Activated naive CD4-positive, alpha-beta T cell treated with anti-CD3 and anti-CD28 coated beads, Interleukin-2, amount 50 U/mL, for 72 hours (primary cell): Measurements from ENCODE around the gene UPF1. TPM values are rescaled to one million over a fixed set of nuclear protein-coding genes. Genes with fewer than 3 reads are reported as not detected.
"Not testable (repeated sequence)": the region's sequence is repeated elsewhere in the genome, so short reads cannot be mapped to it uniquely, and the experiment has no call there.

Experiments
- ATAC-seq, 2 donors: fragments of 150-1000 bp; cut with Tn5 transposase; 2 replicates each; pipeline ENCODE4 v1.10.0; 2021; ENCODE audit warnings: mild to moderate bottlenecking in 2 of 2, moderate library complexity in 2 of 2
- DNase-seq, 2 donors: peaks; one replicate each; pipeline ENCODE4 v3.0.0; 2021 to 2022; ENCODE audit warnings: low spot score in 2 of 2
- H3K27ac Mint-ChIP-seq, 2 donors: one replicate each; pipeline ENCODE4 v1.8.0; 2022; ENCODE audit warnings: mild to moderate bottlenecking in 2 of 2, mixed read lengths in 2 of 2
- H3K36me3 Mint-ChIP-seq, 2 donors: one replicate each; pipeline ENCODE4 v1.8.0; 2022; ENCODE audit warnings: mixed read lengths in 2 of 2
- H3K9me3 Mint-ChIP-seq, 2 donors: one replicate each; pipeline ENCODE4 v1.8.0; 2022; ENCODE audit warnings: mixed read lengths in 2 of 2
- total RNA-seq, 2 donors: library from RNA; stranded (reverse); gene quantifications; one replicate each; pipeline ENCODE4 v1.2.3, GENCODE V29; 2022

The UPF1 gene
- total RNA-seq, 2 donors from 2014 or later: 81.6 to 109 TPM

- ATAC-seq (no peak), DNase-seq (no peak)
- H3K9me3 Mint-ChIP-seq: no peaks in the 10 kb centered on the region
- H3K27ac Mint-ChIP-seq: no peak overlapping the region
- H3K36me3 Mint-ChIP-seq: peaks cover 12% of the 10 kb centered on the region in 2 donors
Measured at GRCh38 chr19:18908917-18909619, 77.3 kb downstream of the UPF1 start.

GRCh38 chr19:18910010-18910409 is 78.3 kb downstream of the UPF1 start:
- DNase-seq: no peak
- Mint-ChIP-seq H3K27ac (peak overlapping the region in 1 of 2 donors; percentile 88), H3K9me3 (no peaks in the 10 kb centered on the region), H3K36me3 (peaks cover 12% of the 10 kb centered on the region in 2 donors)
- ATAC-seq: no peak

DNA sequence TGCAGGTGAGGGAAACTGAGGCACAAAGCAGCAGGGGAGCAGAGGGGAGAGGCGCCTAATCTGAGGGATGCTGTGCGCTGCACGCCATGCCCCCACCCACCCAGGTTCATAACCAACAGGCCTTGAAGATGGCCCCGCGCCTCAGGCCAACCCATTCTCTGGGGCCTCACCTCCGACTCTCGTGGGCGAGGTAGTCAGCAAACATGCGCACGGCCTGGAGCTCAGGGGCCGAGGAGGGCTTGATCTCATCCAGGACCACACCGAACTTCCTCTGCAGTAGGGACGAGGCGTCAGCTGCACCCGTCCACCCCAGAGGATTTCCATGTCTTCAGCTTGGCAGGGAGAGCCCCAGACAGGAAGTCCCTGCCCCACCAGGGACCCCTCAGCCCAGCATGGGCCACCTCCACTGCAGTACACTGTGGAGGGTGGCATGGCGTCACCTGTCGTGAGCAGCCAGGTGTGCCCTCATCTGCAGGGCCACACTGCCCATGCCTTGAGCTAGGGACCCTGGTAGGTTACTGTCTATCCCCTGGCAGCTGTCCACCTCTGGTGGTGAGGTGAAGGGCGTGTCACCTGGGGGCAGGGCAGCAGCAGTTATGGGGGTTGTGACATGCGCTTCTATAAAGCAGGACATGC is 79.2 kb downstream of the UPF1 start:
- no peak for DNase-seq
- Mint-ChIP-seq H3K27ac (no peak overlapping the region), H3K36me3 (peaks cover 12 to 14% of the 10 kb centered on the region in 2 donors), H3K9me3 (no peaks in the 10 kb centered on the region)
- ATAC-seq: no peak

DNA sequence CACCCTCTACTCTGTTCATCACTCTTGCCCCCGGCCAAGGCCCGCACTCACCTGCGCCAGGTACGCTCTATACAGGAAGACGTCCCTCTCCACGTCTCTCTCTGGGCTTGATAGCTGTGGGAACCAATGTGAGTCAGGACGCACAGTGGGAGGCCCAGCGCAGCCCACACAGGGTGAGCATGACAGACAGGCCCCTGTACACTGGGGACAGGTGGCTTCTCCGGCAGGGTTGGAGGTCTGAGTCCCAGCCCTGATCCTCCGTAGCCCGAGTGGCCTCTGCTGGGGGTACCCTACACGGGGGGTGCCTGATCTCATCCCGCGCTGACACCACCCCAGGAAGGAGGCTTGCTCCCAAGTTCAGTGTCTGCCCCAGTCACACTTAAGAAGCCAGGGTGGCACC is 81.2 kb downstream of the UPF1 start:
- H3K9me3 Mint-ChIP-seq: no peaks in the 10 kb centered on the region
- ATAC-seq: peak in 1 of 2 donors; percentile 8
- no peak overlapping the region for H3K27ac Mint-ChIP-seq
- DNase-seq: no peak
- peaks cover 12 to 23% of the 10 kb centered on the region in 2 donors for H3K36me3 Mint-ChIP-seq

GRCh38 chr19:18913466-18913865 is 81.7 kb downstream of the UPF1 start:
- DNase-seq (no peak), ATAC-seq (peak in 1 of 2 donors; percentile 11)
- H3K36me3 Mint-ChIP-seq: peaks cover 14 to 25% of the 10 kb centered on the region in 2 donors
- H3K27ac Mint-ChIP-seq: peak overlapping the region in 1 of 2 donors; percentile 46
- no peaks in the 10 kb centered on the region for H3K9me3 Mint-ChIP-seq

- DNase-seq (no peak), ATAC-seq (no peak)
- peaks cover 23 to 37% of the 10 kb centered on the region in 2 donors for H3K36me3 Mint-ChIP-seq
- H3K27ac Mint-ChIP-seq: peak overlapping the region; percentile 20 to 32
- no peaks in the 10 kb centered on the region for H3K9me3 Mint-ChIP-seq
Measured at GRCh38 chr19:18915639-18916038, 83.9 kb downstream of the UPF1 start.

DNA sequence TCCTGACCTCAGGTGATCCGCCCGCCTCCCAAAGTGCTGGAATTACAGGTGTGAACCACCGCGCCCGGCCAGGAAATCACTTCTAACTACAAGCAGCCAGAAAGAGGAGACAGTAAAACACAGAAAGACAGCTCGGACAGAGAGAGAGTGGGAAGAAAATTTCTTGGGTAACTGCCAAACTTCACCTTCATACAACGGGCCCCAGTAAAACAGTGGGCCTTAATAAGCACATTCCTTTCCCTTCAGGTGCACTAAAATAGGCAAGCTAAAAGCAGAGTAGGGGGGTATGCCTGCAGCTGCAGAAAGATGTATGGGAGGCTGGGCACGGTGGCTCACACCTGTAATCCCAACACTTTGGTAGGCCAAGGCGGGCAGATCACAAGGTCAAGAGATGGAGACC is 85.8 kb downstream of the UPF1 start:
- not testable (repeated sequence) for DNase-seq, ATAC-seq, H3K9me3 Mint-ChIP-seq
- Mint-ChIP-seq H3K36me3 (peaks cover 23 to 35% of the 10 kb centered on the region in 2 donors), H3K27ac (peak overlapping the region; percentile 31 to 93)

Other genes with a start within 250 kb of the UPF1 start
- gene REX1BD, start 243.2 kb upstream of the UPF1 start, total RNA-seq: 10 to 100 TPM; 25.2 to 64.0 TPM
- gene CRLF1, start 225.2 kb upstream of the UPF1 start, total RNA-seq: not detected
- under 1 TPM in 1 of 2 donors, not detected in 1; 0.64 TPM for gene TMEM59L, start 219.1 kb upstream of the UPF1 start, total RNA-seq
- 10 to 100 TPM in 1 of 2 donors, 1 to 10 TPM in 1; 9.2 to 13.5 TPM for gene KLHL26, start 194.9 kb upstream of the UPF1 start, total RNA-seq
- gene CRTC1, start 148.3 kb upstream of the UPF1 start, total RNA-seq: 1 to 10 TPM; 5.6 to 7.1 TPM
- not detected for gene COMP, start 40.7 kb upstream of the UPF1 start, total RNA-seq
- gene CERS1, start 64.2 kb downstream of the UPF1 start, total RNA-seq: under 1 TPM in 1 of 2 donors, not detected in 1; 0.21 TPM
- 100 to 1,000 TPM; 147 to 190 TPM for gene COPE, start 87.4 kb downstream of the UPF1 start, total RNA-seq
- gene DDX49, start 87.8 kb downstream of the UPF1 start, total RNA-seq: 10 to 100 TPM; 46.7 to 51.2 TPM
- 1 to 10 TPM in 1 of 2 donors, under 1 TPM in 1; 0.36 to 1.0 TPM for gene HOMER3, start 109.3 kb downstream of the UPF1 start, total RNA-seq
- gene SUGP2, start 201.6 kb downstream of the UPF1 start, total RNA-seq: 100 to 1,000 TPM; 119 to 248 TPM
- gene ARMC6, start 201.6 kb downstream of the UPF1 start, total RNA-seq: 10 to 100 TPM; 22.4 to 34.8 TPM
- gene SLC25A42, start 232.0 kb downstream of the UPF1 start, total RNA-seq: 10 to 100 TPM; 15.1 to 19.2 TPM